Upper lobe of right lung (tissue), 1 donor: ENCODE results near the gene TRMT2B. TPM values are rescaled to one million over a fixed set of nuclear protein-coding genes. Genes with fewer than 3 reads are reported as not detected.

Experiments
- total RNA-seq: library from RNA; stranded (reverse); fragmentation: NEBNext Ultra II Directional; extraction: Animal tissue kit (Norgen Biotek cat#: 25700); gene quantifications from one replicate; pipeline ENCODE4 v1.2.1, GENCODE V29; 2021
- donor health status: DM: no; HTN: yes; CAD: no; lungs with severe emphysema.

The TRMT2B gene
- total RNA-seq, 1 donor from 2014 or later = 20.9 TPM

Other genes with a start within 250 kb of the TRMT2B start
- gene CSTF2, start 231.7 kb downstream of the TRMT2B start, total RNA-seq = 12.2 TPM
- gene NOX1, start 177.8 kb downstream of the TRMT2B start, total RNA-seq = not detected
- 8.4 TPM for gene XKRX, start 123.2 kb downstream of the TRMT2B start, total RNA-seq
- gene ARL13A, start 82.4 kb downstream of the TRMT2B start, total RNA-seq = not detected
- 1.5 TPM for gene TMEM35A, start 26.8 kb upstream of the TRMT2B start, total RNA-seq
- 1.2 TPM for gene CENPI, start 46.1 kb upstream of the TRMT2B start, total RNA-seq
- not detected for gene DRP2, start 167.7 kb upstream of the TRMT2B start, total RNA-seq
- not detected for gene TAF7L, start 239.2 kb upstream of the TRMT2B start, total RNA-seq